ENCODE data around the gene H2AZ2.
A peak's percentile ranks its signal among the peaks of the same experiment; 100 is the strongest.
"Not testable (repeated sequence)": the region's sequence is repeated elsewhere in the genome, so short reads cannot be mapped to it uniquely, and the experiment has no call there.

Gene H2AZ2

DNA sequence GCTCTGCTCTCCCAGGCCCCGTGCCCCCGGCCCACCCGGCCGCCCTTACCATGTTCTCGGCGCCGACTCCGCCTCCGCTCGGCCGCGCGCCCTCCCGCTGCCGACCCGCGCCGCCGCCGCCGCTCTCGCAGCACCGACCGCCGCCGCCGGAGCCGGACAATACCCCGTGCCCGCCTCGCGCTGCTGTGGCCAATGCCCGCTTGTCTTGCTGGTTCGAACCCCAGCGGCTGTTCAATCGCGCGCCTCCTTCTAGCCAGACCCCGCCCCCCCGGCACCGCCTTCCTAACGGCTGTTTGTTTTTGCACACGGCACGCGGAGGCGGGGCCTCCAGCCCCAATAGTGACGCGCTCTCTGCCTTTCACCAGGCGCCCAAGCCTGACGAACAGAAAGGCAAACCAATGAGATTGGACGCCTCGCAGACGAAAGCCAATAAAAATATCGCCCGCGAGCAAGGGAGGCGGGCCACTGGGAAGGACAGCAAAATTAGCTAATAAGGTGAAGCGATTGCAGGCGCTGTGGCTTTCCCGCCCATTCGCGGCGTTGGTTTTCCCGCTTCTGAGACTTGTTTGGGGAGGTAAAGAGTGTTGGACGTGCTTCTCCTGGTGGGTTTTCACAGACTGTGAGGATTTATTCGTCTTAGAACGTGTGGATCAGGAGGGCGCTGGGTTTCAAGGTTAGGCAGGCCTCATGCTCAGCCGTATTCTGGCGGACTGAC is at the start of gene H2AZ2:
Gene H2AZ2, minus strand, starts transcription at position 168 of the 715 bp plus-strand sequence. Its CDS starts 116 bp downstream, at position 52.
- DNase-seq (ENCODE audit: low read depth in 3 of 3), result peak; percentile 100

DNA sequence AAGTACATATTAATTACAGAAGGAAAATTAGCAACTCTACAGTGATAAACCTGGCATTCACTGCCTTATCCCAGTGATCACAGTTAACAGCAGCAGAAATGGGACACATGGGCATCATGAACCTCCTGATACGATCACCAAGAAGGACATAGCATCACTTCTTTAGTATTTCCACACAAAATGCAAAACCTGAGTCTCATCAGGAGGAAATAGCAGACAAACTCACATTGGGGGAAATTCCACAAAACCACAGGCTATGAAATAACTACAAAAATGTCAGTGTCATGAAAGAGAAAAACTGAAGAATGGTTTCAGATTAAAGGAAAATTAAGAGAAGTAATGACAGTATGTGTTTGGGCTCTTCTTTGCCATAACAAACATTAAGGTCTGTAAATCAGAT is 49.4 kb upstream of the H2AZ2 start:
- no peak for DNase-seq (ENCODE audit: low read depth in 3 of 3)

DNA sequence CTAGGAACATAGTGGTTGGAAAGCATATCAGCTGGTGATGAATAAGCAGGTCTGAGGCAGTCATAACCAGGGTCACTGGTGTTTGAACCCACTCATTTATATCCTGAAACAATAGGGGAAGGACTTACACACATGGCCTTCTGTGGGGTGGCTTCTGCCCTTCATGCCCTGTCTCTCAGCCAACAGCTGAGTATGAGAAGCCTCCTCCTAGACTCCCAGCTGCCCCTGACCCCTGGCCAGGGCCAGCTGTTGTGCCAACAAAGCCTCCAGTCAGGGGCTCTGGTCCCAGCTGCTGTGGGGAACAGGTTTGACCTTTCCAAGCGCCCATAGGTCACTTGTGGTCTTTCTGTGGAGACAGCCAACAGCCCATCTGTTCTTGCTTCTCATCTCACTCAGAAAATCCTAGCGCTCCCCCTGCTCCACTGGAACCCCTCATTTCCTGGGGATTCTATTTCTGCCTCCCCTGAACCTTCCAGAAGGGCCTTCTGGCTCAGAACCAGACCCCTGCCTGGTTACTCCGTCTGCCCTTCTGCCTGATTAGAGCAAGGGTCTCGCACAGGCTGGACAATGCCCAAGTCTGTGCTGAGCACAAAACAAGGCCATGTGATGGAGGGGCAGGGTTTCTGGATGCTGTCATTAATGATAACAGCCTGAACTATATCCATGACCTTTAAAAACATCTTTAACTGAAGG is 47.1 kb upstream of the H2AZ2 start:
- DNase-seq (ENCODE audit: low read depth in 3 of 3), result no peak

DNA sequence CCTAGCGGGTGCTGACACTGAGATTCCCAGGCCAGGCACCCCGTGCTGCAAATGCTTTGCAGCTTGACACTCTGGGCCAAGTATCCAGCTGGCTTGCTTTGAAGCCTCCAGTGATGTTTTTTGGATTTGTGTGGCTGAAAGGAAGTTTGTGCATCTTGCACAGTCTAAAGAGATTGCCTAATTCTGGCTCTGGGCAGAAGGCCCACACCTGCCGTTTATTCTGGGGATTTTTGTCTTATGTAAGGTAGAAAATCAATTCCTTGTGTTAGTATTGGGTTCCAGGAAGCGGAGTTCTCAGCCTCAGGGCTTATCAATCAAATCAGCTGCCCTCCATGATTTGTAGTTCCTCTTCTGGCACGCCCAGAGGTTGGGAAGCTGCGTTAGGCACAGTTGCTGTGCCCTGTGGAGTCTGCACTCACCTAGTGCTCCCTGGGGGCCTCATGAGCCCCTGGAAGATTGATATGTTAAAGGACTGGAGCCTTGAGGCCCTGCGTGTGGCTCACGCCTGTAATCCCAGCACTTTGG is 45.9 kb upstream of the H2AZ2 start:
- no peak for DNase-seq (ENCODE audit: low read depth in 3 of 3)

DNA sequence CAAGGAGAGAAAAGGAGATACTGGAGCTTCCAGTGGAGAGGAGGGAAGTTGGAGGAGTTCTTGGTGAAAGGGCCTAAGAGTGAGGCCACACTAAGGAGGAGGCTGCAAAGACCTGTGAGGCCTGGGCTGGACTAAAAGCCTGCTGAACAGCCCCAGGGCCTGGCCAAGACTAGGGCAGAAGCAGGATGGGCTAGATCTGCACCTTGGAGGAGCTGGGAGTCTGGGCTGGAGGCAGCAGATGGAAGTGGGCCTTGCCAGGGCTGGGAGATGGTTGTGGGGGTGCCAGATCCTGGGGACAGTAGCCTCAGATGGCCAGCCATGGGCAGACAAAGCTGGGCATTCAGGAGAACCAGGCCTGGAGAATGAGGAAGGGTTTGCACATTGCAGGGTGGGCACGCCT is 43.9 kb upstream of the H2AZ2 start:
- no peak for DNase-seq (ENCODE audit: low read depth in 3 of 3)

DNA sequence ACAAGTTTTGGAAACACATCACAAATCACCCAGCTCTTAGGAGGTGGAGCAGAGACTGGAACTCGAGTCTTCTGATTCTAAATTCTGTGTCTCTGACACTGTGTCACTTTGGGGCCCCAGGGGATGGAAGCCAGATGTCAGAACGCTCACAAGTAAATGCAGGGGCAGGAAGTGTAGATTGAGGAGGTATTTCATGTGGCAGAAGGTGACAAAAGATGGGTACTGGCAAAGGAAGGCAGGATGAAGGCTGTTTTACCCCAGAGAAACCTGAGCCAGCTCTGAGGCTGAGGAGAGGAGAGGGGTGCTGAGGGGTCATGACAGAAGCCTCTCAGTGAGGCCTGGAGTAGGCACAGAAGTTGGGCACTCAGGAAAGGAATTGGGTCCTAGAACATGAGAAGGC is 43.5 kb upstream of the H2AZ2 start:
- DNase-seq (ENCODE audit: low read depth in 3 of 3), result peak in 2 of 3 donors; percentile 8 to 10

DNA sequence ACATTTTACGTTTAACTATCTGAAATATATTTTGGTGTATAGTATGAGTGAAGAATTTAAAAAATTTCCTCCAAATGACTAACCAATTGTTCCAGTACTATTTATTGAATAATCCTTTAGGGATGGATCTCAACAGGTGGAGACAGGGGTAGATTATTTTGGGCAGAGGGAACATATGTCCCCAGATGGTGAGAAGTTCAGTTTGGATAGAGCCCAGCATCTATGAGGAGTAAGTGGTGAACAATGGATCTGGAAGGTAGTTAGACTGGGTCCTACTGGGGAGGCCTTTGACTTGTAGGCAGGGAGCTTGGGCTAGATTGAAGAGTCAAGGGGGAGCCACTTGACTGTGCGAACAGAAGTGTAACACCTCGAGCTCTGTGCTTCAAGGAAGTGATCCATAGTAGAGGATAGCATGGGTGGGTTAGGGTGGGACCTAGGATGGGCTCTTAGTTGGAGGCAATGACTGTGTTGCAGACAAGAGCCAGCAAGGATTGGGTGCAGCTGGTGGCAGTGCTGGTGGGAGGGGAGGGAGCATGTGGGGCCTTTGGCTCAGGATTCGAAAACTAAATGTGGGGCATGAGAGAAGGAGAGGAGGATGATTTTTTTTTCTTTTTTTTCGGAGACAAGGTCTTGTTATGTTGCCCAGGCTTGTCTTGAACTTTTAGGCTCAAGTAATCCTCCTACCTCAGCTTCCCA is 41.3 kb upstream of the H2AZ2 start:
- DNase-seq (ENCODE audit: low read depth in 3 of 3), result no peak

DNA sequence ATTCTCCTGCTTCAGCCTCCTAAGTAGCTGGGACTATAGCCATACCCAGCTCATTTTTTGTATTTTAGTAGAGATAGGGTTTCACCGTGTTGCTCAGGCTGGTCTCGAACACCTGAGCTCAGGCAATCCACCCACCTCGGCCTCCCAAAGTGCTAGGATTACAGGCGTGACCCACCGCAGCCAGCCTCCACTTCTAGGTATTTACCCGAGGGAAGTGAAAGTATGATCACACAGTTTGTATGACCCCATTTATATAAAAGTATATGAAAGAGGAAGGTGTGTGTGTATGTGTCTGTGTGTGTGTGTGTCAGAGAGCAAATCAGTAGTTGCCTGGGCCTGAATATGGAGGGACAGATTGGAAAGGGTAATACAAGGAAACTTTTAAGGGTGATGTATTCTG is 39.4 kb upstream of the H2AZ2 start:
- DNase-seq (ENCODE audit: low read depth in 3 of 3), result no peak

DNA sequence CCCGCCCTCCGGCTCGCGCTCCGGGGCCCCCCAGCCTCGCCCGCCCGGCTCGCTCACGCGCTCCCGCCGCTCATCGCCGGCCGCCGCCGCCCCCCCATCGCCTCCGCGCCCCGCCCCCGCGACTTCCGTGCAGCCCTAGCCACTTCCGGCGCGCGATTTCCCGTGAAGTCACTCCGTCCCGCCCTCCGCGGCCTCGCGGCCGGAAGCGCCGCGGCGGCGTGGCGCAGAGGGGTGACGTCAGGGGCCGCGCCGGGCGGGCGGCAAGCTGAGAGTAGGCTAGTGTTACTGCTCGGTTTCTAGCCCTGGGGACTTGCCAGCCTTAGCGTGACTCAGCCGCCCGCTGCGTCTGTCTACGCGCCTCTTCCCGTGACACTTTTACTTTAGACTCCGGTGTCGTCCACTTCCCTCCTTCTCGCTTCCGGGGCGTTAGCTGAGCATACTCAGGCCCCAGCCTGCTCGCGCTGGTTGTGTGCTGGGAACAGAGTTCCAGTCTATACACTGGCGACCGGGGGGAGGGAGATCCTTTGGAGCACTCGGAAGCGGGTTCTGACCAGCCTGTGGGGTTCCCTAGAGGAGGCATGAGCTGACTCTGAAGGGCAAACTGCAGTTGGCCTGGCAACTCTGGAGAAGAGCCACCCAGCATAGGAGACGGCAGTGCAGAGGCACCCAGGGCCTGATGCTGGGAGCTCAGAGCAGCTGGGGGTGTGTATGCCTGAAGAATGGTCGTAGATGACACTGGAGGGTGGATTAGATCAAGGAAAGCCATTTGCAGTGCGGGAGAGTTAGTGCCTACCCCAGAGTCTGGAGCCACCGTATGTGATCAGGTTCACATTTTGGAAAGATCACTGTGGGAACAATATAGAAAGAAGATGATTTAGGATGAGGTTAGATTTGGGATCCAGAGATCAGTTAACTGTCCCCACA is 37.8 kb upstream of the H2AZ2 start, which contains the start of gene PURB:
Gene PURB, minus strand, starts transcription at position 137 of the 924 bp plus-strand sequence. CDS start 182 bp downstream, outside the sequence.
- peak; percentile 93 to 94 (median 94) for DNase-seq (ENCODE audit: low read depth in 3 of 3)

DNA sequence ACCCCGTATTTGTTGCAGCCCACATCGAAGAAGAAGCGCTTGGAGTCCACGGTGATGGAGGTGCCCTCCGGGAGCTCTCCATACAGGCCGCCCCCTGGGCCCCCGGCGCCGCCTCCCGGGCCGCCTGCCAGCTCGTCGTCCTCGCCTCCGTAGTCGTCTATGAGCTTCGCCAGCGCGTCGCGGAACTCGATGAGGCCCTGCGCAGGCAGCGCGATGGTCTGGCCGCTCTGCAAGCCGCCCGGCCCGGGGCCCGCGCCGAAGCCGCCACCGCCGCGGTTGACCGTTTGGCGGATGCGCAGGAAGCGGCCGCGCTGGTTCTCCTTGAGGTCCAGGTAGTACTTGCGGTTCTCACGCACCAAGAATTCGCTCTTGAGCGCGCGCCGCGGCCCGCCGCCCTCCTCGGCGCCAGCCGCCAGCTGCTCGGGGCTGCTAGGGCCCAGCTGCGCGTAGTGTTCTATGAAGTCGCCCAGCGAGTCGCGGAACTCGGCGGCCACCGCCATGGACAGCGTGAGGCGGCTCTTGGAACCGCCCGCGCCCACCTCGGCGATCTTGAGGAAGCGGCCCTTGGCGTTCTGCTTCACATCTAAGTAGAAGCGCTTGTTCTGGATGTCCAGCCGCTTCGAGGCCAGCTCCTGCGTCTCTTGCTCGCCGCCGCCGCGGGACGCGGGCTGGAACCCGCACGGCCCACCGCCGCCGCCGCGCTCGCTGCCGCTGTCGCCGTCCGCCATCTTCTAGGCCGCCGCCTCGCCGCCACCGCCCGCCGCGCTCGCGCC is 36.9 kb upstream of the H2AZ2 start:
- peak; percentile 18 to 37 (median 32) for DNase-seq (ENCODE audit: low read depth in 3 of 3)

DNA sequence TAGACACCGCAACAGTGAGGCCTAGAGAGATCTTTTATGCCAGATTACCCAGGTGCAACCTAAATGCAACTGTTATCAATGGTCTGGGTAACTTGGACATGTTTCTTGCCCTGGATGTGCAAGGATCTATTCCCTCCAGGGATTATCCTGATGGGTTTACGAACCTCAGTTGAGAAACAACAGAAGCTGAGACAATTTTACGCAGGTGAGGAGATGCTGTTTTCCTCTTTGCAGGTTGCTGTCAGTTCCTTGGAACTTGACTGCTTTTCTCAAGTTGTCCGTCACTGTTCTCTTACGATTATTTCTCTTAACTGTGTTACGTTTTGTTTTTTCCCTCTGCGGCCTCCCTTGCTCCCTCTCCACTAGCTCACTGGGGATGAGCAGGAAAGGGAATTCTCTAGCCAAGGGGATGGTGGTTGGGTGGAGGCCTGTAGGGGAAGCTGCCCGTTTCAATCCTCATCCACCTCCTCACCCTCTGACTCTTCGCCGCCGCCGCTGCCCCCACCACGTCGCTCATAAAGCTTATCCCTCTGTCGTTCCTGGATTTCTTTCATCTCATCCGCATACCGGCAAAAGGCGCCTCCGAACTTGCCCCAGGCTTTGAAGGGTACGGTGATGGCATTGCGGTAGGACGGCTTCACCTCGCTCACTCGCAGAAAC is 36.2 kb upstream of the H2AZ2 start:
- DNase-seq (ENCODE audit: low read depth in 3 of 3), result no peak

DNA sequence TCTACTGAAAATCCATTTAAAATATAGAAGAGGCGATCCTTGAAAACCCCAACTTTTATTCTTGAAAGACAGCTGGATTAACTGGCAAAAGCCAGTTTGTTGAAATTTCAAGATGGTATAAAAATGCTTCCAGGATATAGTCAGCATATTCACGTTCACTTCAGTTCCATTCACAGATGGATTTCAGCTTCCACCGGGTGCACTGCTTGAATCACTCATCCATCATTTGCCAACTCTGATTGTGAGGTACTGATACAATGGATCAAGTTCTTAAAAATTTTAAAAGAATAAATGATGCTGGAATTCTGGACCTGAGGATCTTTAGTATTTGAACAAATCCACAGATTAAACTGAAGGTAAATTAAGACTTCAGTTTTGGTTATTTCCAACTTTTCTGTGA is 35.0 kb upstream of the H2AZ2 start:
- no peak for DNase-seq (ENCODE audit: low read depth in 3 of 3)

DNA sequence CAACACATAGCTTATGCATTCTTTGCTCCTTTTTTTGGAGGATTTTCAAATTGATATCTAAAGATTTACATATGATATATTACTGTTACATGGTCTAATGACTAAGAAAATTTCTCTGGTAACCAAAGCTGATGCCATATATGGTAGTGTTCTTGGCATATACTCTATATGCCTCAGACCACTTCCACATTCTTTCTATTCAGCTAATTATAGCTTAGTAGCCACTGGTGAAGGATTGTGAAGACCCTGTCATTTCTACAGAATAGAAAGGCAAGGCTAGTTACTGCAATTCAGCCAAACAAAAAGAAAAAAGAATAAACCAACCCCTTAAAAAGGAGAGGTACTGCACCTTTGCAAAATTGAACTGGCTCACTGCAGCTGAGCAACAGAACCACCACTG is 33.7 kb upstream of the H2AZ2 start:
- DNase-seq (ENCODE audit: low read depth in 3 of 3), result no peak

DNA sequence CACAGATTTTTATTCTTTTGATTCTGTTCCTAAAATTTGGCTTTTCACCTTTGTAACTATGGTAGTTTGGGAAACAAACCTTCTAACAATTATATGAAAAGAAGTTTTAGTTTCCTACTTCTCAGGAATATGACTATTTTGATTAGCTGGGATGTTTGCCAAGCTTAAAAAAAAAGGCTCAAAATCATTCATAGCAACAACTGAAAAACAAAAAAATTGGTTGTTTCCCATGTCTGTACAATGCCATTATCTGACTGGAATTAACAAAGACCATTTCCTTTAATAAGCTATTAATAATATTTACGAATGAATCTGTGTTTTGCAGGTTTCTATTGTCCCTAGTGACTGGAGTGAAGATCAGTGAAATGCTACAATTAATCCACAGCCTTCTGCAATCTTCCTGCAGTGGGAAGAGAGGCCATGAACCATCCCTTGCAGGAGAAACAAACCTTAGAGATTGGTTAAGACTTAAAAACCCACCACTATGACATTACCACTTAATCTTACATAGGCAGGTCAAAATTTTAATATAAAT is 33.2 kb upstream of the H2AZ2 start:
- no peak for DNase-seq (ENCODE audit: low read depth in 3 of 3)

DNA sequence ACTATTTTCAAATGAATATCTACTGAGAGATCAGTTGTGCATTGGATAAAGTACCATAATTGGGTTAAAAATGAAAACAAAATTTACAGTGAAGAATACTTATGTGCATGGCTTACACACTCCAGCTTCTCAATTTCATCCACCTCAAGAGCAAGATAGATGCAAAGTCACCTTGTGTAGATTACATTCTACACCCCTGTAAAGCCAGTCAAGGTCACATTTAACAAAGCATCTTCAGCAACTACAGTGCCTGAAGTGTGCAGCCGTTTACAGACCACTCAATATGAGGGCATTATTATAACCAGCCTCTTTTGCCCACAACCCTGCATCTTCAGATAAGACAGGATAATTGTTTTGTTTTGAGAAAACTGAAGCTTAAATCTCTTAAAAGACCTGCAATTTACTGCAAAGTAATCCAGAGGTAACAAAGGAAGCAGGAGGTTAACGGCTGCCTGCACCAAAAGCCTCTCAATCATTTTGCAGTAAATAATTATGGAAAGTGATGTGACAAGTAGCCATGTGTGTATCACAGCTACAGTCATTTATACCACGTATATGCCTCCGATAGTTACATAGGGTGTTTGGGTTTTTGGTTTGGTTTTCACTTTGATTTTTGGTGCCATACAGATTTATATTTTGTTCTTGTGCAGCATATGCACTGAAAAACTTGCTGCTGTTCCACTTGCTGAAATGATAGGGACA is 32.6 kb upstream of the H2AZ2 start:
- DNase-seq (ENCODE audit: low read depth in 3 of 3), result no peak

DNA sequence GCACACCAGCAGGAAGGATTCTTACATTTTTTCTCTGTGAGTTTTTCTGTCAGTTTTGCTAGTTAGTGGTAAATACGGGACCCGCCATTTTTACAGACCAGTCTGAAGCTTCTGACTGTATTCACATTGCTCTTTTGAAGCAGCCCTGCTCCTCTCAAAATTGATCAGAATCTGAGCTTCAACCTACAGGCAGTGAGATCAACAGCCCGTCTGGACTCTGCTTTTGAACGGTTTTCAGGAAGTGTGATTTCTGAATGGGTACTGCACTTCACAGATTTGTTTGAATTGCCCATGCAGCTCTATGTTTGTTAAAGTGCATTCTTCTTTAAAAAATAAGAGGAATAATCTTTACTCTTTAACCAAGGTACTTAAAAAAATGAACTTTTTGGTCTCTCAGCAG is 28.5 kb upstream of the H2AZ2 start:
- no peak for DNase-seq (ENCODE audit: low read depth in 3 of 3)

DNA sequence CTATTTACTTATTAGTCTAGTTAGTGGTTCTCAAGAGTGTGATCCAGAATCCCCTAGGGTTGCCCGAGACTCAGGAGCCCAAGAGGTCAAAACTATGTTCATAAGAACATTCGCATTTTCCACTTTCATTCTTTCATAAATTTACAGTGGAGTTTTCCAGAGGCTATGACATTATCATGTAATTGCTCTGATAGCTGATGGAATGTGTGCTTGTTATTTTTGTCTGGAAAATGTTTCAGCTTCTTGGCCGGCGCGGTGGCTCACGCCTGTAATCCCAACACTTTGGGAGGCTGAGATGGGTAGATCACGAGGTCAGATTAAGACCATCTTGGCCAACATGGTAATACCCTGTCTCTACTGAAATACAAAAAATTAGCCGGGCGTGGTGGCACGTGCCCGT is 27.4 kb upstream of the H2AZ2 start:
- DNase-seq (ENCODE audit: low read depth in 3 of 3), result no peak

DNA sequence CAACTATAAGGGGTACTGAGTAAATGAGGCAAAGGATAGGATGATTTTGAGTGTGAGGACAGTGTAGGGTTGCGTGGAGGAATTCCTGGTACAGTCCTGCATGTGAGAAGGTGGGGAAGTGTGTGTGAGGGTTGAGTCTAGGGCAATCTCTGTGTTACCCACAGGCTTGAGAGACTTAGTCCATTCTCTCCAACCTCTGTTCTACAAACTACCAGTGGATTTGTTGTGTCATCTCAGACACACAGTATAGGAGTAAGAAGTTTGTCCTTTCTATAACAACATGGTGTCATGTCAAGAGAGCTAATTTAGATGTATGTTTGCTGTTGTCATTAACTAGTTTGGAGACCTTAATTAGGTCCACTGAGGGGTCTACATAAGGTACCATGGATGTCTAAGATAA is 24.9 kb upstream of the H2AZ2 start:
- no peak for DNase-seq (ENCODE audit: low read depth in 3 of 3)

DNA sequence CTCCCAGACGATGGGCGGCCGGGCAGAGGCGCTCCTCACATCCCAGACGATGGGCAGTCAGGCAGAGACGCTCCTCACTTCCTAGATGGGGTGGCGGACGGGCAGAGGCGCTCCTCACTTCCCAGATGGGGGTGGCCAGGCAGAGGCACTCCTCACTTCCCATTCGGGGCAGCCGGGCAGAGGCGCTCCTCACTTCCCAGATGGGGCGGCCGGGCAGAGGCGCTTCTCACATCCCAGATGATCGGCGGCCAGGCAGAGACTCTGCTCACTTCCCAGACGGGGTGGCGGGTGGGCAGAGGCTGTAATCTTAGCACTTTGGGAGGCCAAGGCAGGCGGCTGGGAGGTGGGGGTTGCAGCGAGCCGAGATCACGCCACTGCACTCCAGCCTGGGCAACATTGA is 24.0 kb upstream of the H2AZ2 start:
- not testable (repeated sequence) for DNase-seq (ENCODE audit: low read depth in 3 of 3)

Measured in stimulated activated CD4-positive, alpha-beta T cell treated with anti-CD3 and anti-CD28 coated beads, TNF-alpha, amount 100 ng/mL, for 48 hours (primary cell).